Measurements from ENCODE around the gene OPN3.

DNA sequence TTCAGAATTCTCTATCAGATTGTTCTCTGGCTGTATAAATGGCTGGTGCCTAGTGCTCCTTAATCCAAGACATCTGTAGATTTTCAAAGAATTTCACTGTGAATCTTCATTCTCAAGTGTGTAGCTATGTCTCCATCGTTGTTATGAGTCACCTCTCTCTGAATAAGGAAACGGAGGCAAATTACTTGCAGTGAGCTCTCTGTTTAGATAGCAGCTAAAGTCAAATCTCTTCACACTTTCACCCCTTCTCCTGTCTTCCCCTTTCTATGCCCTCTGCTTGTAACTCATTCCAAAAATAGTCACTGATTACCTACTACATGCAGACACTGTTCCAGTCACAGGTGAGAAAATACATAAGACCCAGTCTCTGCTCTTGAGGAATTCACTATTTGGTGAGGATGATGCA lies 39.7 kb downstream of the OPN3 start:
- no peak for TF ChIP-seq EZH2 (IDR thresholded peaks at IDR 0.05; ENCODE audit: insufficient read depth, poor library complexity, severe bottlenecking)
- TF ChIP-seq EZH2phosphoT487 (IDR thresholded peaks at IDR 0.05; ENCODE audit: insufficient read depth, low read depth): no peak
